Measurements from ENCODE around the gene ATP11B.

GRCh38 chr3:182796310-182796709 is 3.0 kb downstream of the ATP11B start:
- no peak for TF ChIP-seq CTCF (IDR thresholded peaks at IDR 0.05)
- TF ChIP-seq EP300 (IDR thresholded peaks at IDR 0.05): no peak
- no peak for TF ChIP-seq POLR2A (IDR thresholded peaks at IDR 0.05)
